Right ventricle myocardium inferior (tissue), 1 donor: ENCODE results near the gene CDCP1. TPM values are rescaled to one million over a fixed set of nuclear protein-coding genes. Genes with fewer than 3 reads are reported as not detected.
A peak's percentile ranks its signal among the peaks of the same experiment; 100 is the strongest.
"Not testable (repeated sequence)": the region's sequence is repeated elsewhere in the genome, so short reads cannot be mapped to it uniquely, and the experiment has no call there.

Source experiments
- ATAC-seq: fragments of 200-7000 bp; cut with Tn5 transposase; one replicate; pipeline ENCODE4 v1.9.1; 2020; ENCODE audit warnings: mild to moderate bottlenecking, moderate library complexity
- DNase-seq: peaks from one replicate; pipeline ENCODE4 v3.0.0; 2021; ENCODE audit errors: missing footprints
- intact Hi-C: fragments of 100-400 bp; cut with DNase I; formaldehyde crosslinking; loops from one replicate; pipeline ENCODE4 v1.11.0; 2022
- total RNA-seq: library from RNA; stranded (reverse); fragmentation: NEBNext Ultra II Directional; extraction: Animal tissue kit (Norgen Biotek cat#: 25700); gene quantifications from one replicate; pipeline ENCODE4 v1.2.1, GENCODE V29; 2021
- donor health status: DM: no; HTN: yes; CAD: no; lungs with severe emphysema.

CDCP1 gene
- total RNA-seq, 1 donor from 2014 or later = 0.32 TPM

- intact Hi-C loops, ATAC-seq, DNase-seq: not testable (repeated sequence)
Measured at GRCh38 chr3:45078256-45078655, 67.9 kb downstream of the CDCP1 start.

- intact Hi-C loops = no loop called here
- ATAC-seq (no peak), DNase-seq (no peak)
Measured at GRCh38 chr3:45075821-45076625, 70.2 kb downstream of the CDCP1 start.

- ATAC-seq = no peak
- DNase-seq = no peak
- intact Hi-C loops = no loop called here
Measured at GRCh38 chr3:45071075-45071474, 75.1 kb downstream of the CDCP1 start.

GRCh38 chr3:45067941-45068340 is 78.2 kb downstream of the CDCP1 start:
- intact Hi-C loops = no loop called here
- no peak for ATAC-seq

GRCh38 chr3:45067486-45067885 is 78.7 kb downstream of the CDCP1 start:
- ATAC-seq (no peak), DNase-seq (no peak)
- intact Hi-C loops = no loop called here

More at GRCh38 chr3:45067941-45068340, 78.2 kb downstream of the CDCP1 start:
- DNase-seq = no peak

- DNase-seq = no peak
- intact Hi-C loops = no loop called here
- ATAC-seq = no peak
Measured at GRCh38 chr3:45066109-45066801, 79.9 kb downstream of the CDCP1 start.

- ATAC-seq (no peak), DNase-seq (no peak)
- intact Hi-C loops = no loop called here
Measured at GRCh38 chr3:45065373-45065720, 80.8 kb downstream of the CDCP1 start.

GRCh38 chr3:45064512-45065372 is 81.4 kb downstream of the CDCP1 start:
- ATAC-seq = peak; percentile 51
- no peak for DNase-seq
- intact Hi-C loops = no loop called here

- intact Hi-C loops = no loop called here
- DNase-seq = no peak
- ATAC-seq = no peak
Measured at GRCh38 chr3:45062697-45063070, 83.5 kb downstream of the CDCP1 start.

GRCh38 chr3:45060165-45060892 is 85.8 kb downstream of the CDCP1 start:
- ATAC-seq (no peak), DNase-seq (no peak)
- intact Hi-C loops = no loop called here

- DNase-seq (no peak), ATAC-seq (no peak)
- intact Hi-C loops = no loop called here
Measured at GRCh38 chr3:45059132-45059531, 87.0 kb downstream of the CDCP1 start.

GRCh38 chr3:45057557-45057956 is 88.6 kb downstream of the CDCP1 start:
- intact Hi-C loops = loop anchor here (2.0 kb wide), 1 partner anchor 57 kb away; no protein-coding TSS in a partner anchor
- DNase-seq (no peak), ATAC-seq (no peak)

GRCh38 chr3:45056608-45057301 is 89.4 kb downstream of the CDCP1 start:
- DNase-seq (no peak), ATAC-seq (peak; percentile 95)
- intact Hi-C loops = loop anchor here (2.0 kb wide), 1 partner anchor 58 kb away; no protein-coding TSS in a partner anchor

GRCh38 chr3:45055411-45056143 is 90.6 kb downstream of the CDCP1 start:
- ATAC-seq = no peak
- DNase-seq = no peak
- intact Hi-C loops = loop anchor here (2.0 kb wide), 1 partner anchor 59 kb away; no protein-coding TSS in a partner anchor

GRCh38 chr3:45055032-45055410 is 91.2 kb downstream of the CDCP1 start:
- no peak for ATAC-seq
- intact Hi-C loops = no loop called here

GRCh38 chr3:45054196-45054857 is 91.9 kb downstream of the CDCP1 start:
- ATAC-seq = no peak
- no peak for DNase-seq
- intact Hi-C loops = no loop called here

More at GRCh38 chr3:45055032-45055410, 91.2 kb downstream of the CDCP1 start:
- no peak for DNase-seq

- intact Hi-C loops = not testable (repeated sequence)
Measured at GRCh38 chr3:45053805-45054195, 92.4 kb downstream of the CDCP1 start.

More at GRCh38 chr3:45053805-45054195, 92.4 kb downstream of the CDCP1 start:
- ATAC-seq, DNase-seq: not testable (repeated sequence)
